Measurements from ENCODE around the gene MTHFD1L. TPM values are rescaled to one million over a fixed set of nuclear protein-coding genes. Genes with fewer than 3 reads are reported as not detected.

Gene MTHFD1L
- total and polyA plus RNA-seq, 2 of the 4 experiments (the other 2 are of a cell fraction): 43.5 to 53.2 TPM

DNA sequence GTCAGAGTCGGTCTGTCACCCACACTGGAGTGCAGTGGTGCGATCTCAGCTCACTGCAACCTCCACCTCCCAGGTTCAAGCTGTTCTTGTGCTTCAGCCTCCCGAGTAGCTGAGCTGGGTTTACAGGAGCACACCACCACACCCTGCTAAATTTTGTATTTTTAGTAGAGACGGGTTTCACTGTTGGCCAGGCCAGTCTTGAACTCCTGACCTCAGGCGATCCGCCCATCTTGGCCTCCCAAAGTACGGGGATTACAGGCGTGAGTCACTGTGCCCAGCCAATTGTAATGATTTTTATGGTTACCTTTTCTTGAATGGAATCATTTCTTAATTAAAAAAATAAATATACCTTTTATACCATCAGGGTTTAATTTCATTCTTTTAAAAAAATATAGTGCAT lies 105.7 kb downstream of the MTHFD1L start:
- Histone ChIP-seq H3K36me3 (ENCODE audit: control insufficient read depth, insufficient read depth, low read length) (peaks cover 55% of the 10 kb centered on the region), H2AK9ac (replicated peaks; ENCODE audit: low read depth, low read length, poor library complexity) (no peak overlapping the region), H2BK15ac (ENCODE audit: low read depth, low read length) (no peak overlapping the region), H3K27ac (ENCODE audit: insufficient read depth, low read length) (no peak overlapping the region), H3K23ac (ENCODE audit: low read depth, low read length) (no peak overlapping the region), H3K18ac (ENCODE audit: low read depth, low read length) (no peak overlapping the region), H2BK20ac (ENCODE audit: low read depth, low read length) (no peak overlapping the region), H3K14ac (replicated peaks; ENCODE audit: low read depth, low read length) (no peak overlapping the region), H2AFZ (replicated peaks; ENCODE audit: low read length, poor library complexity) (no peak overlapping the region), H3K4me1 (ENCODE audit: control insufficient read depth, insufficient read depth, low read length) (peaks cover 4% of the 10 kb centered on the region; the same call in 1 of the 2 replicates), H3K56ac (ENCODE audit: extremely low read depth, insufficient read depth, low read length) (no peak overlapping the region), H2AK5ac (ENCODE audit: low read depth, low read length) (no peak overlapping the region), H2BK120ac (ENCODE audit: low read depth, low read length) (no peak overlapping the region), H3K4ac (ENCODE audit: low read depth, low read length) (no peak overlapping the region), H3K27me3 (ENCODE audit: control insufficient read depth, insufficient read depth, low read length) (no peaks in the 10 kb centered on the region), H4K8ac (ENCODE audit: low read depth in 2 of 2, low read length in 2 of 2) (no peak overlapping the region), H3K9me1 (ENCODE audit: insufficient read depth, low read length) (peaks cover 10% of the 10 kb centered on the region), H4K5ac (ENCODE audit: low read depth, low read length) (no peak overlapping the region), H3K9ac (ENCODE audit: low read depth, low read length) (no peak overlapping the region), H3K79me1 (ENCODE audit: low read depth in 1 of 2, low read length in 2 of 2) (peaks cover 20 to 22% of the 10 kb centered on the region in 2 experiments), H2BK5ac (ENCODE audit: low read depth, low read length, poor library complexity, severe bottlenecking) (no peak overlapping the region), H4K91ac (ENCODE audit: insufficient read depth, low read depth, low read length) (no peak overlapping the region), H3K4me3 (ENCODE audit: insufficient read depth, low read depth, low read length) (no peak overlapping the region), H3K9me3 (ENCODE audit: control insufficient read depth, insufficient read depth, low read length) (no peaks in the 10 kb centered on the region), H3K4me2 (ENCODE audit: low read depth, low read length) (no peak overlapping the region), H4K20me1 (ENCODE audit: insufficient read depth, low read length) (peaks cover 3% of the 10 kb centered on the region; the same call in 1 of the 2 replicates)
- dilution Hi-C loops (cut with HindIII; ENCODE audit: low sequenced_read_pairs, unreplicated experiment): no loop called here
- in situ Hi-C loops (cut with MboI; ENCODE audit: low sequenced_read_pairs): no loop called here
- 100% methylated on average over 1 of the region's 8 CpGs; no CpG with 5 or more reads in 1 of the 2 experiments for WGBS, 2 experiments (ENCODE audit: extremely low coverage in 2 of 2, insufficient read length in 1 of 2)
- no TSS peak for BruUV-seq (replicated peaks)
- intact Hi-C loops (cut with micrococcal nuclease): loop anchor here (5.0 kb wide), 1 partner anchor 361 kb away; no protein-coding TSS in a partner anchor
- ChIA-PET POLR2A (ENCODE audit: unreplicated experiment) (no interaction called here), CTCF (interaction anchor here (0.6 kb wide), 1 partner anchor 138 kb away, joined by 3 read pairs; no protein-coding TSS in a partner anchor)
- TF ChIP-seq POLR2A (IDR thresholded peaks at IDR 0.05; ENCODE audit: low read depth, low read length) (no peak), BHLHE40 (IDR thresholded peaks at IDR 0.05; ENCODE audit: low read depth, low read length) (no peak), CEBPB (IDR thresholded peaks at IDR 0.05; ENCODE audit: low read depth, low read length) (no peak), CTCF (conservative IDR thresholded peaks at IDR 0.05; ENCODE audit: low read depth, low read length) (no peak), NFE2L2 (IDR thresholded peaks at IDR 0.05; ENCODE audit: low read depth, low read length) (no peak), MAFK (IDR thresholded peaks at IDR 0.05; ENCODE audit: low read depth, low read length) (no peak), MXI1 (IDR thresholded peaks at IDR 0.05; ENCODE audit: borderline replicate concordance, low read depth, low read length) (no peak), FOS (IDR thresholded peaks at IDR 0.05; ENCODE audit: low read depth, low read length) (no peak), CHD1 (IDR thresholded peaks at IDR 0.05; ENCODE audit: low read depth, low read length) (no peak), SMC3 (IDR thresholded peaks at IDR 0.05; ENCODE audit: low read depth, low read length) (no peak), MAZ (IDR thresholded peaks at IDR 0.05; ENCODE audit: borderline replicate concordance, low read depth, low read length) (no peak), RFX5 (IDR thresholded peaks at IDR 0.05; ENCODE audit: low read depth, low read length) (no peak), RCOR1 (IDR thresholded peaks at IDR 0.05; ENCODE audit: insufficient replicate concordance, low read length) (no peak), RAD21 (IDR thresholded peaks at IDR 0.05; ENCODE audit: low read length) (no peak)
- TF ChIP-seq, protein P1, sequence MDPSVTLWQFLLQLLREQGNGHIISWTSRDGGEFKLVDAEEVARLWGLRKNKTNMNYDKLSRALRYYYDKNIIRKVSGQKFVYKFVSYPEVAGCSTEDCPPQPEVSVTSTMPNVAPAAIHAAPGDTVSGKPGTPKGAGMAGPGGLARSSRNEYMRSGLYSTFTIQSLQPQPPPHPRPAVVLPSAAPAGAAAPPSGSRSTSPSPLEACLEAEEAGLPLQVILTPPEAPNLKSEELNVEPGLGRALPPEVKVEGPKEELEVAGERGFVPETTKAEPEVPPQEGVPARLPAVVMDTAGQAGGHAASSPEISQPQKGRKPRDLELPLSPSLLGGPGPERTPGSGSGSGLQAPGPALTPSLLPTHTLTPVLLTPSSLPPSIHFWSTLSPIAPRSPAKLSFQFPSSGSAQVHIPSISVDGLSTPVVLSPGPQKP (IDR thresholded peaks at IDR 0.05; ENCODE audit: borderline replicate concordance, low read depth, low read length): no peak
- TF ChIP-seq, protein P2, sequence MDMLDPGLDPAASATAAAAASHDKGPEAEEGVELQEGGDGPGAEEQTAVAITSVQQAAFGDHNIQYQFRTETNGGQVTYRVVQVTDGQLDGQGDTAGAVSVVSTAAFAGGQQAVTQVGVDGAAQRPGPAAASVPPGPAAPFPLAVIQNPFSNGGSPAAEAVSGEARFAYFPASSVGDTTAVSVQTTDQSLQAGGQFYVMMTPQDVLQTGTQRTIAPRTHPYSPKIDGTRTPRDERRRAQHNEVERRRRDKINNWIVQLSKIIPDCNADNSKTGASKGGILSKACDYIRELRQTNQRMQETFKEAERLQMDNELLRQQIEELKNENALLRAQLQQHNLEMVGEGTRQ (IDR thresholded peaks at IDR 0.05; ENCODE audit: low read depth, low read length): no peak
- no peak for ATAC-seq (ENCODE audit: low read depth)
- DNase-seq: no peak
